B cell (primary cell): ENCODE results near the gene SCAMP5.

ENCODE experiments used
- EZH2 ChIP-seq: IDR thresholded peaks from 2 replicates; pipeline ENCODE4 v1.6.1; 2012; ENCODE audit warnings: borderline replicate concordance, low read depth, mild to moderate bottlenecking, moderate library complexity, low read length; ENCODE audit not compliant: insufficient read depth, poor library complexity, severe bottlenecking
- TF ChIP-seq, protein P1 (sequence below): fragments of 200-600 bp; IDR thresholded peaks from one replicate; pipeline ENCODE4 v1.8.0; 2022; ENCODE audit warnings: antibody characterized with exemption, mild to moderate bottlenecking

DNA sequence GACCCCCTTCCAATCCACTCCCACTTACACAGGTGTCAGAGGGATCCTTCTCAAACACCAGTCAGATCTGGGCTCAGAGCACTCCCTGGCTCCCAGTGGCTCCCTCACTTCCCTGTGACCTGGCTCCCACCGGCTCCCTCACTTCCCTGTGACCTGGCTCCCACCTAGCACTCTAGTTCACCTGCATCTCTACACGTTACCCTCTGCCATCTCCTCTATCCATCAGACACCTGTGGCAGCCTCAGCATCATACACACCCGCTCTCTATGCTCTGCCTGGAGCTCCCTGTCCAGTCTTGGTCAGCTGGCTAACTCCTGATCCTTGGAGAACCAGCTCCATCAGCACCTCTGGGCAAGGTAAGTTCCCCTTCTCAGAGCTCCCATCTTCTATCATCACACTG lies 44.4 kb upstream of the SCAMP5 start:
- no peak for TF ChIP-seq EZH2
- TF ChIP-seq, protein P1, sequence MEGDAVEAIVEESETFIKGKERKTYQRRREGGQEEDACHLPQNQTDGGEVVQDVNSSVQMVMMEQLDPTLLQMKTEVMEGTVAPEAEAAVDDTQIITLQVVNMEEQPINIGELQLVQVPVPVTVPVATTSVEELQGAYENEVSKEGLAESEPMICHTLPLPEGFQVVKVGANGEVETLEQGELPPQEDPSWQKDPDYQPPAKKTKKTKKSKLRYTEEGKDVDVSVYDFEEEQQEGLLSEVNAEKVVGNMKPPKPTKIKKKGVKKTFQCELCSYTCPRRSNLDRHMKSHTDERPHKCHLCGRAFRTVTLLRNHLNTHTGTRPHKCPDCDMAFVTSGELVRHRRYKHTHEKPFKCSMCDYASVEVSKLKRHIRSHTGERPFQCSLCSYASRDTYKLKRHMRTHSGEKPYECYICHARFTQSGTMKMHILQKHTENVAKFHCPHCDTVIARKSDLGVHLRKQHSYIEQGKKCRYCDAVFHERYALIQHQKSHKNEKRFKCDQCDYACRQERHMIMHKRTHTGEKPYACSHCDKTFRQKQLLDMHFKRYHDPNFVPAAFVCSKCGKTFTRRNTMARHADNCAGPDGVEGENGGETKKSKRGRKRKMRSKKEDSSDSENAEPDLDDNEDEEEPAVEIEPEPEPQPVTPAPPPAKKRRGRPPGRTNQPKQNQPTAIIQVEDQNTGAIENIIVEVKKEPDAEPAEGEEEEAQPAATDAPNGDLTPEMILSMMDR: no peak
